ENCODE data around the gene ADA.

The ADA gene

DNA sequence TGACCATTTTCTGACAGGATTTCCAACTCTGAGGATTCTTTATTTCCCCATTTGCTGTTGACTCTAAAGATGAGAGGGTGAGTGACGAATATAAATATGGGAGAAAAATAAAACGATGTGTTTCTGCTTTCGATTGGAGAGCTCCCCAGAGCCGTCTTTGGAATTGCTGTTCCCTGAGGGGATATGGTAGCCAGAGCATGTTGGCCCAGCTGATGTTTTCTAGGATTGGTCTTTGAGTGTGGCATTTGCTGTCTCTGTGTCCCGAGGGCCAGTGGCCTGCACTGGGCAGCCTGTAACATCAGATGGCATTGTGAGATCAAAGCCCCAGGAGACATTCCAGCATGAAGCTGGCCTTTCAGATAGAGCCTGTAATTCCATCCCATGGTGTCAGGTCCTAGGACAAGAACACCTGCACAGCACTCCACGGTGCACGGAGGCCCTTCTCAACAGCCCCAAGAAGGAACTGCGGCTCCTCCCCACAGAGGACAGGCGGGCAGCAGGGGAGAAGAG lies 42.4 kb downstream of the ADA start:
- TF ChIP-seq TCF4 (CRISPR knock-in tag; IDR thresholded peaks at IDR 0.05; ENCODE audit: borderline replicate concordance) (no peak), OSR1 (CRISPR knock-in tag; IDR thresholded peaks at IDR 0.05) (no peak), ISL1 (CRISPR knock-in tag; IDR thresholded peaks at IDR 0.05) (no peak), ZC3H10 (CRISPR knock-in tag; IDR thresholded peaks at IDR 0.05) (no peak), ZNF565 (CRISPR knock-in tag; conservative IDR thresholded peaks at IDR 0.05; ENCODE audit: low read depth) (no peak), ARNTL (CRISPR knock-in tag; IDR thresholded peaks at IDR 0.05; ENCODE audit: borderline replicate concordance, low read depth) (no peak), SNAI2 (CRISPR knock-in tag; IDR thresholded peaks at IDR 0.05) (no peak), ESRRG (CRISPR knock-in tag; IDR thresholded peaks at IDR 0.05) (no peak), ZNF70 (CRISPR knock-in tag; IDR thresholded peaks at IDR 0.05) (no peak), GLIS3 (CRISPR knock-in tag; IDR thresholded peaks at IDR 0.05) (no peak), TSHZ2 (CRISPR knock-in tag; IDR thresholded peaks at IDR 0.05) (no peak), BACH2 (CRISPR knock-in tag; IDR thresholded peaks at IDR 0.05; ENCODE audit: borderline replicate concordance) (no peak), PATZ1 (CRISPR knock-in tag; IDR thresholded peaks at IDR 0.05; ENCODE audit: borderline replicate concordance) (no peak), RARB (CRISPR knock-in tag; IDR thresholded peaks at IDR 0.05) (no peak), CSDC2 (CRISPR knock-in tag; IDR thresholded peaks at IDR 0.05) (no peak), PPARA (CRISPR knock-in tag; IDR thresholded peaks at IDR 0.05; ENCODE audit: borderline replicate concordance) (no peak), CSRNP3 (CRISPR knock-in tag; IDR thresholded peaks at IDR 0.05) (no peak)
- no peak; the same call in 2 of the 3 replicates for ATAC-seq

DNA sequence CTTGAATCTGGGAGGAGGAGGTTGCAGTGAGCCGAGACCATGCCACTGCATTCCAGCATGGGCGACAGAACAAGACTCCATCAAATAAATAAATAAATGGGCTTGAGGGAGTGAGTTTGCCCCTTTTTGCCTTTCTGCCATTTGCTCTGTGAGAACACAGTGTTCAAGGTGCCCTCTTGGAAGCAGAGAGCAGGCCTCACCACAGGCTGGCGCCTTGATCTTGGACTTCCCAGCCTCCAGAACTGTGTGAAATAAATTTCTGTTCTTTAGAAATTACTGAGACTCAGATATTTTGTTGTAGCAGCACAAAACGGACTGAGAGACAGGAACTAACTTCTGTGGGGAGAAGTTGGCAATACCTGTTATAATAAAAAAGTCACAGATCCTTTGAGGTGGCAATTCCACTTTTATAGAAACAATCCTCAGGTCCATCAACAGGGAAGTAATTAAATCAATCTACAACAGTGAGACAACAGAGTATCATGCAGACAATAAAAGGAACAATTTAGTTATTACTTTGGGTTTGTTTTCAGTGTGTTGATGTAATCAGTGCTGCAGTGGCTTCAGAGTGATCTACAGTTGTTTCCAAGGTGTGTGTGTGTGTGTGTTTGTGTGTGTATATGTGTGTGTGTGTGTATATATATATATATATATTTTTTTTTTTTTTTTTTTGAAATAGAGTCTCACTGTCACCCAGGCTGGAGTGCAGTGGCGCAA lies 44.6 kb downstream of the ADA start:
- ATAC-seq, result no peak
- TF ChIP-seq ZFP30 (CRISPR knock-in tag; IDR thresholded peaks at IDR 0.05), result no peak
- TF ChIP-seq GLIS3 (CRISPR knock-in tag; IDR thresholded peaks at IDR 0.05), result no peak
- TF ChIP-seq ZC3H10 (CRISPR knock-in tag; IDR thresholded peaks at IDR 0.05), result no peak
- TF ChIP-seq ISL1 (CRISPR knock-in tag; IDR thresholded peaks at IDR 0.05), result no peak
- no peak for TF ChIP-seq CSDC2 (CRISPR knock-in tag; IDR thresholded peaks at IDR 0.05)
- no peak for TF ChIP-seq ZNF8 (CRISPR knock-in tag; IDR thresholded peaks at IDR 0.05)
- TF ChIP-seq PPARA (CRISPR knock-in tag; IDR thresholded peaks at IDR 0.05; ENCODE audit: borderline replicate concordance), result no peak
- TF ChIP-seq SNAI2 (CRISPR knock-in tag; IDR thresholded peaks at IDR 0.05), result no peak
- no peak for TF ChIP-seq PATZ1 (CRISPR knock-in tag; IDR thresholded peaks at IDR 0.05; ENCODE audit: borderline replicate concordance)
- TF ChIP-seq CSRNP3 (CRISPR knock-in tag; IDR thresholded peaks at IDR 0.05), result no peak
- TF ChIP-seq, protein P1, sequence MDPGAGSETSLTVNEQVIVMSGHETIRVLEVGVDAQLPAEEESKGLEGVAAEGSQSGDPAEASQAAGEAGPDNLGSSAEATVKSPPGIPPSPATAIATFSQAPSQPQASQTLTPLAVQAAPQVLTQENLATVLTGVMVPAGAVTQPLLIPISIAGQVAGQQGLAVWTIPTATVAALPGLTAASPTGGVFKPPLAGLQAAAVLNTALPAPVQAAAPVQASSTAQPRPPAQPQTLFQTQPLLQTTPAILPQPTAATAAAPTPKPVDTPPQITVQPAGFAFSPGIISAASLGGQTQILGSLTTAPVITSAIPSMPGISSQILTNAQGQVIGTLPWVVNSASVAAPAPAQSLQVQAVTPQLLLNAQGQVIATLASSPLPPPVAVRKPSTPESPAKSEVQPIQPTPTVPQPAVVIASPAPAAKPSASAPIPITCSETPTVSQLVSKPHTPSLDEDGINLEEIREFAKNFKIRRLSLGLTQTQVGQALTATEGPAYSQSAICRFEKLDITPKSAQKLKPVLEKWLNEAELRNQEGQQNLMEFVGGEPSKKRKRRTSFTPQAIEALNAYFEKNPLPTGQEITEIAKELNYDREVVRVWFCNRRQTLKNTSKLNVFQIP (CRISPR knock-in tag; IDR thresholded peaks at IDR 0.05; ENCODE audit: borderline replicate concordance, low read depth), result no peak
- TF ChIP-seq TSHZ2 (CRISPR knock-in tag; IDR thresholded peaks at IDR 0.05), result no peak

Measured in SK-N-SH treated with all-trans-retinoic acid at 6 μM for 48 hours (cell line).